Measurements from ENCODE around the gene TMEM50A.

The TMEM50A gene

DNA sequence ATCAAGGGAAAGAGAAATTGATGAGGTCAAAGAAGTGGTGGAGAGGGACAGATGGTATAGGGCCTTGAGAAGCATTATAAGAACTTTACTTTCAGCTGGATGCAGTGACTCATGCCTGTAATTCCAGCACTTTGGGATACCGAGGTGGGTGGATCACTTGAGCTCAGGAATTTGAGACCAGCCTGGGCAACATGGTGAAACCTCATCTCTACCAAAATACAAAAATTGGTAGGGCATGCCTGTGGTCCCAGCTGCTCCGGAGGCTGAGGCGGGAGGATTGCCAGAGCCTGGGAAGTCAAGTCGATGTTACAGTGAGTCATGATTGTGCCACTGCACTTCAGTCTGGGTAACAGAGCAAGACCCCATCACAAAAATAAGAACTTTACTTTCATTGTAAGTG lies 5.7 kb downstream of the TMEM50A start:
- ChIA-PET POLR2A (no interaction called here), CTCF (no interaction called here)
- no peak for DNase-seq (ENCODE audit: extremely low spot score)
- TF ChIP-seq, protein P1, sequence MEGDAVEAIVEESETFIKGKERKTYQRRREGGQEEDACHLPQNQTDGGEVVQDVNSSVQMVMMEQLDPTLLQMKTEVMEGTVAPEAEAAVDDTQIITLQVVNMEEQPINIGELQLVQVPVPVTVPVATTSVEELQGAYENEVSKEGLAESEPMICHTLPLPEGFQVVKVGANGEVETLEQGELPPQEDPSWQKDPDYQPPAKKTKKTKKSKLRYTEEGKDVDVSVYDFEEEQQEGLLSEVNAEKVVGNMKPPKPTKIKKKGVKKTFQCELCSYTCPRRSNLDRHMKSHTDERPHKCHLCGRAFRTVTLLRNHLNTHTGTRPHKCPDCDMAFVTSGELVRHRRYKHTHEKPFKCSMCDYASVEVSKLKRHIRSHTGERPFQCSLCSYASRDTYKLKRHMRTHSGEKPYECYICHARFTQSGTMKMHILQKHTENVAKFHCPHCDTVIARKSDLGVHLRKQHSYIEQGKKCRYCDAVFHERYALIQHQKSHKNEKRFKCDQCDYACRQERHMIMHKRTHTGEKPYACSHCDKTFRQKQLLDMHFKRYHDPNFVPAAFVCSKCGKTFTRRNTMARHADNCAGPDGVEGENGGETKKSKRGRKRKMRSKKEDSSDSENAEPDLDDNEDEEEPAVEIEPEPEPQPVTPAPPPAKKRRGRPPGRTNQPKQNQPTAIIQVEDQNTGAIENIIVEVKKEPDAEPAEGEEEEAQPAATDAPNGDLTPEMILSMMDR (IDR thresholded peaks at IDR 0.05; ENCODE audit: control extremely low read depth, extremely low read depth, low read depth, missing control alignments) = no peak

DNA sequence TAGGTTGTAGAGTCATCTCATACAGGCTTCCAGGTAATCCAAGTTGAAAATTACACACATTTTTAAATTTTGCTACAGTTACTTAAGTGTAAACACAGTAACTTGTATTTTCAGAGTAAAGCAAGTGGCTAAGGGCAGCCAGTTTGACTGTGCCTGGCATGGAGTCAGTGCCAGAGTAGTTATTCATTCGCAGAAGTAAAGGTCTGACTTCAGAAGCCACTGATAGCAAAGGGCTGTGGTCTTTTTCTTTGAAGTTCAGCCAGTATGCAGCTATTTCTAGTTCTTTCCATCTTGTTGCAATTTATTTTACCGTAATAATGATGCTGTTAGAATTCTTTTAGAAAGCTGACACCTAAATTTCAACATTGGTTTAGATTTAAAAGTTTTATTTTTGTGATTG lies 9.4 kb downstream of the TMEM50A start:
- TF ChIP-seq, protein P1 (IDR thresholded peaks at IDR 0.05; ENCODE audit: control extremely low read depth, extremely low read depth, low read depth, missing control alignments) = no peak
- ChIA-PET POLR2A (no interaction called here), CTCF (no interaction called here)
- no peak for DNase-seq (ENCODE audit: extremely low spot score)

DNA sequence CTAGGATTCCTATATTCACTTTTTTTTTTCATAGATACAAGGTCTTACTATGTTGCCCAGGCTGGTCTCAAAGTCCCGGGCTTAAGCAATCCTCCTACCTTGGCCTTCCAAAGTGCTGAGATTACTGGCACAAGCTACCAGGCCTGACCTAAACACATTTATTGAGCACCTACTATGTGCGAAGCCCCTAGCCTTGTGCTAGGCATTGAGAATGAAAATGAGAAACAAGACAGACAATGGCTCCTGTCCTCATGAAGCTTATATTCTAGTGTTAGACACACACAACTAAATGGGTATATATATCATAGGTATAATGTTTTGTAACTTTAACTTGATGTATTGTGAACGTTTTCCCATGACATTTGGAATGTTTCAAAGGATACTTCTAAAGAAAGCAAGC lies 11.5 kb downstream of the TMEM50A start:
- POLR2A ChIA-PET = no interaction called here
- CTCF ChIA-PET = no interaction called here
- no peak for DNase-seq (ENCODE audit: extremely low spot score)
- TF ChIP-seq, protein P1 (IDR thresholded peaks at IDR 0.05; ENCODE audit: control extremely low read depth, extremely low read depth, low read depth, missing control alignments) = no peak

DNA sequence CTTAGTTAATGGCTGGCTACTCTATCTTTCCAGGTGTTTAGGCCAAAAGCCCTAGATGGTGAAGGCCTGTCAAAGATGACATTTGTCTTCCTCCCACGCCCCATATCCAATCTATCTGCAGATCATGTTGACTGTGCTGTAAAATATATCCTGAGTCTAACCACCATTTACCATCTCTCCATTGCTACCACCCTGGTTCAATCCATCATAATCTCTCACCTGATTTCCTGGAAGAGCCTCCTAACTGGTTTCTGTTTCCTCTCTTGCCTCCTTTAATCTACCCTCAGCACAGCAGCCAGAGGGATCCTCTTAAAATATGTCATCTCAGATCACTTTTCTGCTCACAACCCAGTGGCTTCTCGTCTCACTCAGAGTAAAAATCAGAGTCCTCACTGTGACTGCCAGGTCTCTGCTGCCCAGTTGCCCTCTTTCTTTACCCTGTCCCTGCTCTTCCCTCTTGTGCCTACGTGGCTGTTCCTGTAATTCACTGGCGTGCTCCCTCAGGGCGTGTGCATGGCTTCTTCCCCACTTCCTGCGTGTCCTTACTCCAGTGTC lies 17.8 kb downstream of the TMEM50A start:
- DNase-seq (ENCODE audit: extremely low spot score) = no peak
- ChIA-PET CTCF (no interaction called here), POLR2A (no interaction called here)
- TF ChIP-seq, protein P1 (IDR thresholded peaks at IDR 0.05; ENCODE audit: control extremely low read depth, extremely low read depth, low read depth, missing control alignments) = no peak

DNA sequence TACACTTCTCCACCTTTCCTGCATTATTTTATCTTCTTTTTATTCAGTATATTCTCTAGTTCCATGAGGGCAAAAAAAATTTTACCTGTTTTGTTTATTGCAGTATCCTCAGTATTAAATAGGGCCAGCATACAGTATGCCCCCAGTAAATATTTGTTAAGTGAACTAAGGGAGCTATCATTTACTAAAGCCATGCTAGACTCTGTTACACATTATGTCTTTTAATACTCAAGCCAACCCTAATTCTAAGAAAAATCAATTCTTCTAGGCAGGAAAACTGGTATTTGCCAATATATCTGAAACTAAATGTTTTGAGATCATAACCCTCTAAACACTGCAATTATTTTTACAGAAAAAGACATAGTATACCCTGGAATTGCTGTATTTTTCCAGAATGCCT lies 18.3 kb downstream of the TMEM50A start:
- CTCF ChIA-PET = no interaction called here
- TF ChIP-seq, protein P1 (IDR thresholded peaks at IDR 0.05; ENCODE audit: control extremely low read depth, extremely low read depth, low read depth, missing control alignments) = no peak
- no peak for DNase-seq (ENCODE audit: extremely low spot score)
- POLR2A ChIA-PET = interaction anchor here (0.5 kb wide), 1 partner anchor 1105 kb away, joined by 6 read pairs; no protein-coding TSS in a partner anchor

DNA sequence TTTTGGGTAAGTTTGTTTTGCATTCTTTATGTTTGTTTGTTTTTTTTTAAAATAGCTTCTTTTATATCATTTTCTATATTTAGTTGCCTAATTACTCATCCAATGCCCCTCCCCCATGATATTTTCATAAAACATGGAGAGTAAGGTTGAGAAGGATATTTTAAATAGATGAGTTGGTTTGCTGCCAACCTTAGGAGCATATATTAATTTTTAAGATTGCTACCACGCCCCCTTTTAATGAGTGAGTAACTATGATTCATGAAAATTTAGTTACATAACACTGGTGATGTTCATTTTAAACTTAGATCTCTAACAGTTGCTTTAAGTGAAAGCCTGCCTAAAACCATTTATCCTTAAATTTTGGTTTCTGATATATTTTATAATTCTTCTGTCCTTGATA lies 18.7 kb downstream of the TMEM50A start:
- DNase-seq (ENCODE audit: extremely low spot score) = no peak
- TF ChIP-seq, protein P1 (IDR thresholded peaks at IDR 0.05; ENCODE audit: control extremely low read depth, extremely low read depth, low read depth, missing control alignments) = no peak
- ChIA-PET CTCF (no interaction called here), POLR2A (interaction anchor here (0.5 kb wide), 1 partner anchor 1105 kb away, joined by 6 read pairs; no protein-coding TSS in a partner anchor)
